Astrocyte of the cerebellum (primary cell): ENCODE results near the gene UROC1.

ENCODE experiments used
- DNase-seq: peaks from one replicate; pipeline ENCODE4 v3.0.0-alpha.2; 2011; ENCODE audit warnings: low read depth
- H3K4me3 ChIP-seq: 2 replicates; pipeline ENCODE4 v1.5.1; 2011; ENCODE audit warnings: mild to moderate bottlenecking, low read depth, low read length, moderate library complexity
- in situ Hi-C: cut with HindIII; loops from 2 replicates; pipeline ENCODE4 v1.10.0; 2017; ENCODE audit warnings: low sequenced_read_pairs
- TF ChIP-seq, protein P1 (sequence below): IDR thresholded peaks from 2 replicates; pipeline ENCODE4 v1.5.1; 2012; ENCODE audit warnings: low read length, low read depth, moderate library complexity, mild to moderate bottlenecking; ENCODE audit errors: missing control alignments

UROC1 gene

DNA sequence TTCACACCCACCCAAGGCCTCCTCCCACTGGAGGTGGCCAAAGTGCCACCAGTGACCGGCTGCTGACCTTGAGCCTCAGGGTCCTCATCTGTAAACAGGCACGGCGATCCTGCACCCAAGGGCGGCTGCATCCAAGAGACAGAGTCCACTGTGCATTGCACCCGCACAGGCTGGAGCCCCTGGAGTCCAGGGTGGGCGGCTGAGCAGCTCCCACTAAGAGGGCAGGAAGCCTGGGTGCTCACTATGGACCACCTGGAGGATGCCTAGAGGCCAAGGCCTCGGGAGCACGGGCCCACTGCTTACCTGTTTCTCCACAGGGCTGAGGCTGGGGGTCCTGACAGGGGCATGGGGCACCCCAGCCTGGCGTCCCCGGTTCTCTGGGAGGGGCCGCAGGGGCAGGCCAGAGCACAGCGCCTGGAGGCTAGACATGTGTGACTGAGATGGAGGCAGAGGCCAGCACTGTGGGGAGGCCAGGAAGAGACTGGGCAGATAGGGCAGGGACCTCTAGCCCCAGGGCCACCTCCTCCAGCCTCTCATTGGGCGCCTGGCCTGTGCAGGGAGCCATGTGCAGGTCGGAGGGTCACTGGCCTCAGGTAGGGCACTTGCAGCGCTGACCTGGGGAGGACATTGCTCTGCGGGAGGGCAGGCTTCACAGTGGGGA is at the start of gene UROC1:
UROC1 (minus strand) TSS at position 483 of the 661 bp plus-strand sequence; CDS start at position 429, 54 bp downstream.
- no peak for DNase-seq
- in situ Hi-C loops, result no loop called here
- no peak within 1 kb of the TSS for H3K4me3 ChIP-seq
- TF ChIP-seq, protein P1, sequence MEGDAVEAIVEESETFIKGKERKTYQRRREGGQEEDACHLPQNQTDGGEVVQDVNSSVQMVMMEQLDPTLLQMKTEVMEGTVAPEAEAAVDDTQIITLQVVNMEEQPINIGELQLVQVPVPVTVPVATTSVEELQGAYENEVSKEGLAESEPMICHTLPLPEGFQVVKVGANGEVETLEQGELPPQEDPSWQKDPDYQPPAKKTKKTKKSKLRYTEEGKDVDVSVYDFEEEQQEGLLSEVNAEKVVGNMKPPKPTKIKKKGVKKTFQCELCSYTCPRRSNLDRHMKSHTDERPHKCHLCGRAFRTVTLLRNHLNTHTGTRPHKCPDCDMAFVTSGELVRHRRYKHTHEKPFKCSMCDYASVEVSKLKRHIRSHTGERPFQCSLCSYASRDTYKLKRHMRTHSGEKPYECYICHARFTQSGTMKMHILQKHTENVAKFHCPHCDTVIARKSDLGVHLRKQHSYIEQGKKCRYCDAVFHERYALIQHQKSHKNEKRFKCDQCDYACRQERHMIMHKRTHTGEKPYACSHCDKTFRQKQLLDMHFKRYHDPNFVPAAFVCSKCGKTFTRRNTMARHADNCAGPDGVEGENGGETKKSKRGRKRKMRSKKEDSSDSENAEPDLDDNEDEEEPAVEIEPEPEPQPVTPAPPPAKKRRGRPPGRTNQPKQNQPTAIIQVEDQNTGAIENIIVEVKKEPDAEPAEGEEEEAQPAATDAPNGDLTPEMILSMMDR, result no peak

DNA sequence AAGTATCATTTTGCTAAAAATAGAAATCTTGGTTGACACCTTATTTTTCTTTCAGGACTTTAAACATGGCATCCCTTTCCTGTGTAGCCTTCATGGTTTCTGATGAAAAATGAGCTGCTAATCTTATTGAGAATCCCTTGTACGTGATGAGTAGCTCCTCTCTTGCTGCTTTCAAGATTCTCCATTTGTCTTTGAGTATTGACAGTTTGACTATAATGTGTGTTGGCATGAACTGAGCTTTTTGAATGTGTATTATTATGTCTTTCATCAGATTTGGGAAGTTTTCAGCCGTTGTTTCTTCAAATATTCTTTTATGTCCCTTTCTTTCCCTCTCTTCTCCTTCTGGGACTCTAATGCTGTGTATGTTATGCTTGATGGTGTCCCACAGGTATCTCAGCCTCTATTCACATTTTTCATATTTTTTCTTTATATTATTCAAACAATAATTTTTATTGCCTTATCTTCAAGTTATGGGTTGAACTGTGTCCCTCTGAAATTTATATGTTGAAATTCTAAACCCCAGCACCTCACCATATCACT is 45.2 kb upstream of the UROC1 start:
- in situ Hi-C loops, result no loop called here
- no peak overlapping the region for H3K4me3 ChIP-seq
- DNase-seq, result no peak
- TF ChIP-seq, protein P1, result no peak

DNA sequence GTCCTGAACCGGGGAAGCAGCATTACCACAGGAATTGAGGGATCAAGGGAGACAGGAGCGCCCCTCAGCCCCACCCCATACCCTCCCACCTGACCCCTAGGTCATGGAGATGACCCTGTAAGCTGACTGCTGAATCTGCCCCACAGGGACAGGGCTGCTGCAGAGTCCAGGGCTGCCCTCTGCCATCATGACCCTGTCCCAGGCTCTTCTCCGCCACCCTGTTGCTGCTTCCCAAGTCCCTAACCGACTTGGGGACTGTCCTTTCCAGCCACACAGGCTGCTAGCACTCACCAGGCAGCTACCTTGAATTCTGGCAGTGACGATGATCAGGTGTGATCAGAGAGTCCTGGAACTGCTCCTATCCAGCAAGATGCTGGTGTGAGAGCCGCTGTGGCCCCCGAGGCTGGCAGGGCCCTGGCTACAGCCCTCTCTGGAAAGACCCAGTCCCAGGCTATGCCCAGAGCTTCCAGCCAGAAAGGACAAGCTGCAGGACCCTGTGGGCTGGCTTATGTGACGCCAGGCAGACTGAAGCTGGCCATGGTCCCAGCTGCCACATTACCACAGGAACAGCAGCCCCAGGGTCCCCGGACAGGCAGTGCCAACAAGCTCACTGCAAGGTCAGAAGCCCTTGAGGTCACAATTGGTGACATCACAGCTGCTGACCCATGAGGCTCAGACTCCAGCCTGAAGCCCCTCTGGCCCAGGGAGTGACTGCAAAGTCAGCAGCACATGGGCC is 40.9 kb upstream of the UROC1 start, which contains the start of gene C3orf22:
C3orf22 (minus strand) TSS at position 597 of the 736 bp plus-strand sequence. CDS start 5,542 bp downstream, outside the sequence.
- DNase-seq, result no peak
- in situ Hi-C loops, result no loop called here
- H3K4me3 ChIP-seq, result no peak within 1 kb of the TSS
- TF ChIP-seq, protein P1, result no peak

DNA sequence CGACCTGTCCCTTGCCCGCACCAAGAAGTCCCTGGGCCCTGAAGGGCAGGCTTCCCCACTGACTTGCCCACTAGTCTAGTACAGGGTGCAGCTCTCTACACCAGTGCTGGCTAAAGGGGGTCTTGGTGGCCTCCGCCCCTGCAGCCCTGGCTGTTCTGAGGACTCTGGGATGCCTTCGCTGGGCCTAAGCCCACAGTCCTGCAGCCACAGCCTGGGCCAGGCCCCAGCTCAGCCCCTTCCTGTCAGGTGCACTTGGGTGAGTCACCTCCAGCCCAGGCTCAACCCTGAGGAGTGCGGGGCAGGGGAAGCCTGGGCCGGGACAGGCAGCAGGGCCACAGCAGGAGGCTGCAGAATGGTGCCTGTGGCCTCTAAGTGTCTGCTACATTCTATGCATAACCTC is 40.2 kb upstream of the UROC1 start:
- no peak for DNase-seq
- no peak overlapping the region for H3K4me3 ChIP-seq
- TF ChIP-seq, protein P1, result no peak
- in situ Hi-C loops, result no loop called here

DNA sequence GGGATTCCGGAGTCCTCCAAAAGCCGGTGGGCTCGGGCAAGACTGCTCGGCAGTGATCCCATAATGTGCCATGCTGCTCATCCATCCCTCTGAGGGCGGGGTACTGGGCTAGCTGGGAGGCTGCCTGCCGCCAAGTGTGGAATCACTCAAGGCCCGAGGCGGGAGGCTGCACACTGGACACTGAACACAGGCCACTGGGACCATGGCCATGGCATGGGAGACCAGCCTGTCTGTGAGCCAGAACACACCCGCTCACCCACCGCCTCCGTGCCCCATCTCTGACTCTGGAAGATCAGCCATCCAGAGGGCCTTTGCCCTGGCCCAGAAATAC is 39.8 kb upstream of the UROC1 start:
- no peak overlapping the region for H3K4me3 ChIP-seq
- in situ Hi-C loops, result no loop called here
- TF ChIP-seq, protein P1, result no peak
- DNase-seq, result no peak

- in situ Hi-C loops, result no loop called here
- TF ChIP-seq, protein P1, result no peak
- DNase-seq, result no peak
- no peak overlapping the region for H3K4me3 ChIP-seq
These were observed 39.3 kb upstream of the UROC1 start for GRCh38 chr3:126556637-126557414.
